SU-DHL-6 (cell line): Measurements from ENCODE around the gene PPARA.

Experiments used
- H2AFZ ChIP-seq: fragments of 200-600 bp; sonication (generic); 2 replicates; pipeline ENCODE4 v1.6.1; 2014; ENCODE audit warnings: low read depth, mild to moderate bottlenecking, moderate library complexity, mixed read lengths, antibody characterized with exemption, low read length; ENCODE audit not compliant: severe bottlenecking
- H3F3A ChIP-seq: fragments of 200-600 bp; shearing (Covaris generic); 2 replicates; pipeline ENCODE4 v1.6.0; 2016; ENCODE audit warnings: antibody characterized with exemption, mild to moderate bottlenecking; ENCODE audit not compliant: insufficient read depth
- H3K27ac ChIP-seq: fragments of 200-600 bp; sonication (generic); 2 replicates; pipeline ENCODE4 v1.5.1; 2016; ENCODE audit warnings: low read depth, mild to moderate bottlenecking, low read length, moderate library complexity, mixed read lengths
- H3K27me3 ChIP-seq: fragments of 200-600 bp; sonication (generic), shearing (Covaris generic); 2 replicates; pipeline ENCODE4 v1.6.0; 2014; ENCODE audit warnings: mild to moderate bottlenecking, low read length
- H3K36me3 ChIP-seq: fragments of 200-600 bp; sonication (generic); 2 replicates; pipeline ENCODE4 v1.6.1; 2014; ENCODE audit warnings: mild to moderate bottlenecking, low read length, mixed read lengths
- H3K4me2 ChIP-seq: fragments of 300-600, 200-600 bp; shearing (Covaris generic), sonication (generic); 2 replicates; pipeline ENCODE4 v1.6.0; 2014; ENCODE audit warnings: low read length, low read depth, mild to moderate bottlenecking; ENCODE audit not compliant: poor library complexity, severe bottlenecking
- H3K4me3 ChIP-seq: fragments of 200-600 bp; sonication (generic); 2 replicates; pipeline ENCODE4 v1.5.1; 2014; ENCODE audit warnings: antibody characterized with exemption, low read length, mild to moderate bottlenecking, mixed read lengths; ENCODE audit not compliant: insufficient read depth, poor library complexity, severe bottlenecking
- H3K79me2 ChIP-seq: fragments of 200-600 bp; sonication (generic); 2 replicates; pipeline ENCODE4 v1.6.1; 2014; ENCODE audit warnings: mild to moderate bottlenecking, low read length, moderate library complexity; ENCODE audit not compliant: insufficient read depth
- H3K9ac ChIP-seq: fragments of 200-600 bp; sonication (generic); 2 replicates; pipeline ENCODE4 v1.7.0; 2014; ENCODE audit warnings: mild to moderate bottlenecking, low read length
- H3K9me2 ChIP-seq: fragments of 200-600 bp; sonication (generic); replicated peaks from 2 replicates; pipeline ENCODE4 v1.6.1; 2014; ENCODE audit warnings: low read length; ENCODE audit not compliant: insufficient read depth
- H3K9me3 ChIP-seq: fragments of 200-600 bp; sonication (generic); 2 replicates; pipeline ENCODE4 v1.6.1; 2014; ENCODE audit warnings: low read length, mixed read lengths; ENCODE audit not compliant: insufficient read depth
- H4K20me1 ChIP-seq: fragments of 200-600 bp; sonication (generic); 2 replicates; pipeline ENCODE4 v1.6.1; 2014; ENCODE audit warnings: low read depth, mild to moderate bottlenecking, antibody characterized with exemption, low read length, moderate library complexity, mixed read lengths
- CTCF ChIP-seq: fragments of 200-600 bp; sonication (generic); IDR thresholded peaks from one replicate; pipeline ENCODE4 v1.5.1; 2017; ENCODE audit warnings: antibody characterized with exemption, mild to moderate bottlenecking, low read length, moderate library complexity; ENCODE audit not compliant: insufficient read depth, poor library complexity, severe bottlenecking
- EZH2phosphoT487 ChIP-seq: fragments of 200-600 bp; sonication (generic), shearing (Covaris generic); conservative IDR thresholded peaks from 2 replicates; pipeline ENCODE4 v1.6.1; 2018; ENCODE audit warnings: mild to moderate bottlenecking, antibody characterized with exemption, low read length, moderate library complexity, mixed read lengths

PPARA gene

GRCh38 chr22:46139895-46140350 is 10.4 kb upstream of the PPARA start:
- TF ChIP-seq EZH2phosphoT487 (no peak), CTCF (no peak)
- Histone ChIP-seq H3F3A (no peaks in the 10 kb centered on the region), H3K27ac (no peak overlapping the region), H2AFZ (no peak overlapping the region), H3K36me3 (no peaks in the 10 kb centered on the region), H3K9me2 (no peaks in the 10 kb centered on the region), H3K79me2 (no peaks in the 10 kb centered on the region), H4K20me1 (no peaks in the 10 kb centered on the region), H3K9me3 (no peaks in the 10 kb centered on the region), H3K27me3 (no peaks in the 10 kb centered on the region), H3K4me3 (no peak overlapping the region), H3K4me2 (no peak overlapping the region), H3K9ac (no peak overlapping the region)

GRCh38 chr22:46140989-46141928 is 9.1 kb upstream of the PPARA start:
- no peaks in the 10 kb centered on the region for H3K27me3 ChIP-seq
- no peaks in the 10 kb centered on the region for H3K9me2 ChIP-seq
- no peaks in the 10 kb centered on the region for H3K36me3 ChIP-seq
- H3K4me2 ChIP-seq, result no peak overlapping the region
- H2AFZ ChIP-seq, result no peak overlapping the region
- TF ChIP-seq EZH2phosphoT487, result no peak
- TF ChIP-seq CTCF, result no peak
- no peaks in the 10 kb centered on the region for H3K9me3 ChIP-seq
- no peaks in the 10 kb centered on the region for H3K79me2 ChIP-seq
- H3K9ac ChIP-seq, result no peak overlapping the region
- no peak overlapping the region for H3K27ac ChIP-seq
- no peaks in the 10 kb centered on the region for H3F3A ChIP-seq
- H3K4me3 ChIP-seq, result no peak overlapping the region
- H4K20me1 ChIP-seq, result no peaks in the 10 kb centered on the region

GRCh38 chr22:46142548-46143490 is 7.5 kb upstream of the PPARA start:
- TF ChIP-seq EZH2phosphoT487, result no peak
- no peak for TF ChIP-seq CTCF
- no peaks in the 10 kb centered on the region for H3K27me3 ChIP-seq
- H3K27ac ChIP-seq, result no peak overlapping the region
- no peaks in the 10 kb centered on the region for H3K9me3 ChIP-seq
- no peak overlapping the region for H3K4me3 ChIP-seq
- no peaks in the 10 kb centered on the region for H3K36me3 ChIP-seq
- H2AFZ ChIP-seq, result no peak overlapping the region
- H4K20me1 ChIP-seq, result no peaks in the 10 kb centered on the region
- no peaks in the 10 kb centered on the region for H3K9me2 ChIP-seq
- no peak overlapping the region for H3K4me2 ChIP-seq
- no peaks in the 10 kb centered on the region for H3F3A ChIP-seq
- no peak overlapping the region for H3K9ac ChIP-seq
- no peaks in the 10 kb centered on the region for H3K79me2 ChIP-seq
